Hepatocyte (in vitro differentiated cells): ENCODE measurements around the gene MANSC4. TPM values are rescaled to one million over a fixed set of nuclear protein-coding genes. Genes with fewer than 3 reads are reported as not detected.
A peak's percentile ranks its signal among the peaks of the same experiment; 100 is the strongest.
"Not testable (repeated sequence)": the region's sequence is repeated elsewhere in the genome, so short reads cannot be mapped to it uniquely, and the experiment has no call there.

Experiments
- DNase-seq: peaks from one replicate; pipeline ENCODE4 v3.0.0-alpha.2; 2016; ENCODE audit warnings: low spot score
- H2AFZ ChIP-seq: fragments of 200-600 bp; sonication (generic); 2 replicates; pipeline ENCODE4 v1.6.0; 2016; ENCODE audit warnings: antibody characterized with exemption, mild to moderate bottlenecking
- H3K27ac ChIP-seq: fragments of 200-600 bp; sonication (generic); 2 replicates; pipeline ENCODE4 v1.5.1; 2016; ENCODE audit warnings: mild to moderate bottlenecking
- H3K27me3 ChIP-seq: fragments of 200-600 bp; sonication (generic); 2 replicates; pipeline ENCODE4 v1.6.1; 2016
- H3K36me3 ChIP-seq: fragments of 200-600 bp; sonication (generic); replicated peaks from 2 replicates; pipeline ENCODE4 v1.5.1; 2016; ENCODE audit warnings: low read depth; ENCODE audit not compliant: insufficient read depth
- H3K4me1 ChIP-seq: fragments of 200-600 bp; sonication (generic); 2 replicates; pipeline ENCODE4 v1.5.1; 2016; ENCODE audit warnings: mild to moderate bottlenecking, moderate library complexity; ENCODE audit not compliant: insufficient read depth
- H3K4me2 ChIP-seq: fragments of 200-600 bp; sonication (generic); 2 replicates; pipeline ENCODE4 v1.6.0; 2016
- H3K4me3 ChIP-seq: fragments of 200-600 bp; sonication (generic); 2 replicates; pipeline ENCODE4 v1.5.1; 2016; ENCODE audit warnings: mild to moderate bottlenecking
- H3K79me2 ChIP-seq: fragments of 200-600 bp; sonication (generic); 2 replicates; pipeline ENCODE4 v1.6.0; 2017; ENCODE audit warnings: mild to moderate bottlenecking
- H3K9me2 ChIP-seq: fragments of 200-600 bp; sonication (generic); replicated peaks from 2 replicates; pipeline ENCODE4 v1.6.0; 2017; ENCODE audit warnings: mild to moderate bottlenecking; ENCODE audit not compliant: insufficient read depth
- H3K9me3 ChIP-seq: fragments of 200-600 bp; sonication (generic); 2 replicates; pipeline ENCODE4 v1.5.1; 2016; ENCODE audit warnings: low read depth, mild to moderate bottlenecking
- H4K20me1 ChIP-seq: fragments of 200-600 bp; sonication (generic); 2 replicates; pipeline ENCODE4 v1.6.0; 2016; ENCODE audit warnings: mild to moderate bottlenecking; ENCODE audit not compliant: insufficient read depth, poor library complexity, severe bottlenecking
- CTCF ChIP-seq: fragments of 200-600 bp; sonication (generic); IDR thresholded peaks from 2 replicates; pipeline ENCODE4 v1.5.1; 2016; ENCODE audit warnings: antibody characterized with exemption, mild to moderate bottlenecking; ENCODE audit not compliant: poor library complexity
- EZH2 ChIP-seq: fragments of 200-600 bp; sonication (generic); IDR thresholded peaks from 2 replicates; pipeline ENCODE4 v1.6.1; 2016; ENCODE audit warnings: antibody characterized with exemption, mild to moderate bottlenecking, borderline replicate concordance
- EZH2phosphoT487 ChIP-seq: fragments of 200-600 bp; sonication (generic); IDR thresholded peaks from one replicate; pipeline ENCODE4 v1.6.1; 2018; ENCODE audit warnings: antibody characterized with exemption, mild to moderate bottlenecking, low read depth, moderate library complexity; ENCODE audit not compliant: unreplicated experiment, severe bottlenecking
- WGBS: methylation state at CpG from one replicate; pipeline ENCODE4 v1.1.6; 2016; ENCODE audit warnings: low lambda C conversion rate; ENCODE audit errors: missing lambda C conversion rate; 5-methylcytosine and 5-hydroxymethylcytosine counted together
- polyA plus RNA-seq: library from polyadenylated mRNA; unstranded; fragments of >200 nt; fragmentation: Nextera tagmentation; extraction: Ambion mirVana; gene quantifications from 2 replicates; pipeline ENCODE4 v1.2.1, GENCODE V29; 2016
- total RNA-seq: library from RNA; depleted of rRNA; stranded (reverse); fragments of >200 nt; gene quantifications from 2 replicates; pipeline ENCODE4 v1.2.3, GENCODE V29; 2014

MANSC4 gene
- total and polyA plus RNA-seq, 2 experiments from 2014 or later: 0.63 TPM; not detected in 1

- Histone ChIP-seq H3K4me2 (no peak overlapping the region), H3K9me3 (no peaks in the 10 kb centered on the region), H3K36me3 (no peaks in the 10 kb centered on the region), H4K20me1 (no peaks in the 10 kb centered on the region), H3K9me2 (no peaks in the 10 kb centered on the region), H3K4me3 (no peak overlapping the region), H3K4me1 (no peaks in the 10 kb centered on the region), H3K27me3 (no peaks in the 10 kb centered on the region), H3K79me2 (no peaks in the 10 kb centered on the region), H2AFZ (no peak overlapping the region), H3K27ac (no peak overlapping the region)
- 96% methylated on average over 5 of the region's 5 CpGs for WGBS
- TF ChIP-seq EZH2phosphoT487: no peak
- DNase-seq: no peak
Measured at GRCh38 chr12:27743601-27744000, 36.4 kb downstream of the MANSC4 start.

DNA sequence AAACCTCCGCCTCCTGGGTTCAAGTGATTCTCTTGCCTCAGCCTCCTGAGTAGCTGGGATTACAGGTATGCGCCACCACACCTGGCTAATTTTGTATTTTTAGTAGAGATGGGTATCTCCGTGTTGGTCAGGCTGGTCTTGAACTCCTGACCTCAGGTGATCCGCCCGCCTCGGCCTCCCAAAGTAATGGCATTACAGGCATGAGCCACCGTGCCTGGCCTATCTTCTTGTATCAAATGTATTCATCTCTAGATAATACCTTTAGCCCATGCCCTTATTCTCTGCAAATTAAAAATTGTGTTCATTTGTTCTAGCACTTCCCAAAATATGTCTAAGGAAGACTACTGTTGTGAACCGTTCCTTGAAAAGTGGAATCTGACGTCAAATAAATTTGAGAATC, 45.7 kb downstream of the MANSC4 start:
- not testable (repeated sequence) for H3K36me3 ChIP-seq, H3K27ac ChIP-seq, H3K9me2 ChIP-seq, H3K27me3 ChIP-seq, DNase-seq, H3K4me3 ChIP-seq, H3K79me2 ChIP-seq, H3K9me3 ChIP-seq, H2AFZ ChIP-seq, H4K20me1 ChIP-seq, H3K4me1 ChIP-seq, H3K4me2 ChIP-seq
- WGBS: 95% methylated on average over 9 of the region's 9 CpGs

GRCh38 chr12:27733791-27734190, 46.2 kb downstream of the MANSC4 start:
- H3K36me3 ChIP-seq: no peaks in the 10 kb centered on the region
- H3K9me2 ChIP-seq: no peaks in the 10 kb centered on the region
- no peaks in the 10 kb centered on the region for H3K27me3 ChIP-seq
- DNase-seq: no peak
- WGBS: 87% methylated on average over 1 of the region's 1 CpG
- H3K4me3 ChIP-seq: no peak overlapping the region
- no peaks in the 10 kb centered on the region for H3K79me2 ChIP-seq
- no peak overlapping the region for H3K27ac ChIP-seq
- H3K4me1 ChIP-seq: no peaks in the 10 kb centered on the region
- no peaks in the 10 kb centered on the region for H3K9me3 ChIP-seq
- H4K20me1 ChIP-seq: no peaks in the 10 kb centered on the region
- TF ChIP-seq EZH2phosphoT487 (no peak), CTCF (no peak), EZH2 (no peak)
- H2AFZ ChIP-seq: no peak overlapping the region
- no peak overlapping the region for H3K4me2 ChIP-seq

GRCh38 chr12:27733052-27733656, 46.9 kb downstream of the MANSC4 start:
- Histone ChIP-seq H3K9me3 (no peaks in the 10 kb centered on the region), H3K27ac (no peak overlapping the region), H3K4me3 (no peak overlapping the region), H2AFZ (no peak overlapping the region), H3K27me3 (no peaks in the 10 kb centered on the region), H3K79me2 (no peaks in the 10 kb centered on the region), H3K4me2 (no peak overlapping the region), H4K20me1 (no peaks in the 10 kb centered on the region), H3K9me2 (no peaks in the 10 kb centered on the region), H3K36me3 (no peaks in the 10 kb centered on the region), H3K4me1 (no peaks in the 10 kb centered on the region)
- DNase-seq: peak; percentile 45
- TF ChIP-seq EZH2 (no peak), EZH2phosphoT487 (no peak), CTCF (peak; percentile 91)
- WGBS: 37% methylated on average over 3 of the region's 3 CpGs
